GM10248 (cell line): ENCODE results near the gene PRUNE1.

Experiments used
- CTCF ChIA-PET: fragments of 300-600 bp; sonication (Branson Sonifier 250); formaldehyde crosslinking; extraction: SDS; loops from one replicate; lab custom pipeline; 2021; ENCODE audit warnings: antibody characterized with exemption; lab: Yijun Ruan, JAX
- POLR2A ChIA-PET: fragments of 350-650 bp; sonication (Branson Sonifier 250); formaldehyde crosslinking; extraction: SDS; loops from one replicate; lab custom pipeline; 2020; ENCODE audit warnings: antibody characterized with exemption; lab: Yijun Ruan, JAX
- DNase-seq: peaks from one replicate; pipeline ENCODE4 v3.0.0; 2012; ENCODE audit errors: extremely low spot score
- CTCF ChIP-seq: IDR thresholded peaks from 2 replicates; pipeline ENCODE4 v1.5.1; 2012; ENCODE audit warnings: mild to moderate bottlenecking, low read depth; ENCODE audit errors: extremely low read depth, missing control alignments, control extremely low read depth

The PRUNE1 gene

GRCh38 chr1:151065089-151065645 is 56.9 kb downstream of the PRUNE1 start:
- CTCF ChIA-PET: interaction anchor here (1.0 to 1.6 kb wide), 6 partner anchors 15 to 41 kb away, joined by 3 to 6 read pairs (median 4); partner anchors contain the start of gene C1orf56
- TF ChIP-seq CTCF: no peak
- no peak for DNase-seq
- POLR2A ChIA-PET: no interaction called here

- POLR2A ChIA-PET: interaction anchor here (0.5 kb wide), 1 partner anchor 36 kb away, joined by 5 read pairs; no protein-coding TSS in a partner anchor
- no peak for TF ChIP-seq CTCF
- no peak for DNase-seq
- CTCF ChIA-PET: interaction anchor here (0.8 to 0.9 kb wide), 2 partner anchors 14 to 33 kb away, joined by 3 read pairs; no protein-coding TSS in a partner anchor
Observed at GRCh38 chr1:151067185-151067584, 58.9 kb downstream of the PRUNE1 start.

GRCh38 chr1:151069103-151069486 is 60.8 kb downstream of the PRUNE1 start:
- no peak for DNase-seq
- TF ChIP-seq CTCF: no peak
- CTCF ChIA-PET: interaction anchor here (1.1 kb wide), 1 partner anchor 28 kb away, joined by 3 read pairs; no protein-coding TSS in a partner anchor
- POLR2A ChIA-PET: no interaction called here

- ChIA-PET CTCF (interaction anchor here (0.6 to 4.1 kb wide), 25 partner anchors 11 to 693 kb away, joined by 3 to 52 read pairs (median 3); partner anchors contain the start of genes C1orf56, CDC42SE1, MINDY1 and MLLT11), POLR2A (interaction anchor here (0.7 to 1.3 kb wide), 2 partner anchors 13 to 26 kb away, joined by 3 to 4 read pairs; no protein-coding TSS in a partner anchor)
- peak; percentile 87 for TF ChIP-seq CTCF
- peak; percentile 92 for DNase-seq
Observed at GRCh38 chr1:151070474-151071276, 62.4 kb downstream of the PRUNE1 start, which contains the start of gene GABPB2. Gene GABPB2, plus strand, starts transcription at chr1:151070761. Its CDS starts 17,429 bp downstream, at chr1:151088190.

GRCh38 chr1:151072224-151072623 is 64.0 kb downstream of the PRUNE1 start:
- DNase-seq: no peak
- TF ChIP-seq CTCF: no peak
- ChIA-PET CTCF (interaction anchor here (1.0 to 4.1 kb wide), 16 partner anchors 9 to 209 kb away, joined by 3 to 52 read pairs (median 5); partner anchors contain the start of genes C1orf56, CDC42SE1, MINDY1 and MLLT11), POLR2A (interaction anchor here (1.2 kb wide), 1 partner anchor 25 kb away, joined by 3 read pairs; no protein-coding TSS in a partner anchor)
